Tibial nerve (tissue), 4 donors: ENCODE measurements around the gene TTC28. TPM values are rescaled to one million over a fixed set of nuclear protein-coding genes. Genes with fewer than 3 reads are reported as not detected.

Source experiments
- DNase-seq, 2 donors: peaks; one replicate each; pipeline ENCODE4 v3.0.0-alpha.2; 2019; ENCODE audit warnings: low spot score in 2 of 2
- H3K27ac ChIP-seq, 4 donors: fragments of 200-600 bp; sonication (generic) in 3 of 4; one replicate each; pipeline ENCODE4 v1.5.1; 2017 to 2019; ENCODE audit warnings: mild to moderate bottlenecking in 1 of 4
- H3K27me3 ChIP-seq, 2 donors: fragments of 200-600 bp; sonication (generic) in 1 of 2; one replicate each; pipeline versions ENCODE4 v1.5.1 to v1.6.0; 2017 to 2019
- H3K36me3 ChIP-seq, 3 donors: fragments of 200-600 bp; sonication (generic); one replicate each; pipeline ENCODE4 v1.5.1; 2018 to 2019
- H3K4me1 ChIP-seq, 4 donors: fragments of 200-600 bp; sonication (generic) in 3 of 4; one replicate each; pipeline ENCODE4 v1.5.1; 2017 to 2019
- H3K4me3 ChIP-seq, 4 donors: fragments of 200-600 bp; sonication (generic) in 3 of 4; one replicate each; pipeline ENCODE4 v1.5.1; 2017 to 2019; ENCODE audit warnings: mild to moderate bottlenecking in 1 of 4, moderate library complexity in 1 of 4
- H3K9me3 ChIP-seq, 4 donors: fragments of 200-600 bp; sonication (generic) in 3 of 4; one replicate each; pipeline ENCODE4 v1.5.1; 2017 to 2019
- EP300 ChIP-seq, 2 donors: sonication (generic); formaldehyde crosslinking; IDR thresholded peaks; one replicate each; pipeline ENCODE4 v1.6.1; 2017; ENCODE audit warnings: antibody characterized with exemption in 2 of 2, mild to moderate bottlenecking in 1 of 2
- POLR2A ChIP-seq, 2 donors: fragments of 450-650 bp; IDR thresholded peaks; one replicate each; pipeline ENCODE4 v1.6.1; 2017; ENCODE audit warnings: antibody characterized with exemption in 2 of 2, mild to moderate bottlenecking in 2 of 2, moderate library complexity in 2 of 2
- WGBS, 2 donors: methylation state at CpG; one replicate each; pipeline ENCODE4 v1.1.5; 2018; 5-methylcytosine and 5-hydroxymethylcytosine counted together
- total RNA-seq, 4 donors: library from RNA; depleted of rRNA; stranded (reverse); fragments of >200 nt; gene quantifications; one replicate each; pipeline ENCODE4 v1.1.0, GENCODE V29; 2016
- TF ChIP-seq, protein P1 (sequence below), 5 experiments: fragments of 200-600 bp in 3 of 5; fragments of 450-650 bp in 2 of 5; sonication (generic) in 3 of 5; IDR thresholded peaks; one replicate each; pipeline ENCODE4 v1.5.1; 2016 to 2019; ENCODE audit warnings: antibody characterized with exemption in 5 of 5, mild to moderate bottlenecking in 3 of 5, moderate library complexity in 2 of 5

The TTC28 gene
- total RNA-seq, 4 donors from 2014 or later, result 83.9 to 177 (median 128) TPM

GRCh38 chr22:28018461-28018927, 661.1 kb downstream of the TTC28 start:
- TF ChIP-seq POLR2A (IDR thresholded peaks at IDR 0.05) (no peak), EP300 (IDR thresholded peaks at IDR 0.05) (no peak)
- TF ChIP-seq, protein P1, sequence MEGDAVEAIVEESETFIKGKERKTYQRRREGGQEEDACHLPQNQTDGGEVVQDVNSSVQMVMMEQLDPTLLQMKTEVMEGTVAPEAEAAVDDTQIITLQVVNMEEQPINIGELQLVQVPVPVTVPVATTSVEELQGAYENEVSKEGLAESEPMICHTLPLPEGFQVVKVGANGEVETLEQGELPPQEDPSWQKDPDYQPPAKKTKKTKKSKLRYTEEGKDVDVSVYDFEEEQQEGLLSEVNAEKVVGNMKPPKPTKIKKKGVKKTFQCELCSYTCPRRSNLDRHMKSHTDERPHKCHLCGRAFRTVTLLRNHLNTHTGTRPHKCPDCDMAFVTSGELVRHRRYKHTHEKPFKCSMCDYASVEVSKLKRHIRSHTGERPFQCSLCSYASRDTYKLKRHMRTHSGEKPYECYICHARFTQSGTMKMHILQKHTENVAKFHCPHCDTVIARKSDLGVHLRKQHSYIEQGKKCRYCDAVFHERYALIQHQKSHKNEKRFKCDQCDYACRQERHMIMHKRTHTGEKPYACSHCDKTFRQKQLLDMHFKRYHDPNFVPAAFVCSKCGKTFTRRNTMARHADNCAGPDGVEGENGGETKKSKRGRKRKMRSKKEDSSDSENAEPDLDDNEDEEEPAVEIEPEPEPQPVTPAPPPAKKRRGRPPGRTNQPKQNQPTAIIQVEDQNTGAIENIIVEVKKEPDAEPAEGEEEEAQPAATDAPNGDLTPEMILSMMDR (IDR thresholded peaks at IDR 0.05), result no peak
- no peaks in the 10 kb centered on the region for H3K9me3 ChIP-seq
- H3K4me3 ChIP-seq, result no peak overlapping the region
- DNase-seq, result peak in 1 of 2 donors; percentile 7
- no peaks in the 10 kb centered on the region for H3K27me3 ChIP-seq
- H3K4me1 ChIP-seq, result peaks cover 0 to 22% (median 6%) of the 10 kb centered on the region in 4 donors
- H3K36me3 ChIP-seq, result peaks cover 0 to 14% (median 0%) of the 10 kb centered on the region in 3 donors
- 90 to 92% methylated on average over 8 of the region's 8 CpGs for WGBS, 2 donors
- no peak overlapping the region for H3K27ac ChIP-seq

- H3K4me3 ChIP-seq, result no peak overlapping the region
- H3K36me3 ChIP-seq, result peaks cover 0 to 17% (median 0%) of the 10 kb centered on the region in 3 donors
- WGBS, 2 donors, result 83 to 89% methylated on average over 4 of the region's 4 CpGs
- H3K9me3 ChIP-seq, result no peaks in the 10 kb centered on the region
- DNase-seq, result peak in 1 of 2 donors; percentile 8
- H3K27ac ChIP-seq, result no peak overlapping the region
- H3K27me3 ChIP-seq, result no peaks in the 10 kb centered on the region
- H3K4me1 ChIP-seq, result peaks cover 0 to 22% (median 6%) of the 10 kb centered on the region in 4 donors
- TF ChIP-seq POLR2A (IDR thresholded peaks at IDR 0.05) (no peak), EP300 (IDR thresholded peaks at IDR 0.05) (no peak)
- TF ChIP-seq, protein P1 (IDR thresholded peaks at IDR 0.05), result no peak
Observed at GRCh38 chr22:28017859-28018258, 661.8 kb downstream of the TTC28 start.

GRCh38 chr22:28017558-28017820, 662.2 kb downstream of the TTC28 start:
- TF ChIP-seq, protein P1 (IDR thresholded peaks at IDR 0.05), result no peak
- no peak for TF ChIP-seq POLR2A (IDR thresholded peaks at IDR 0.05)
- no peak for TF ChIP-seq EP300 (IDR thresholded peaks at IDR 0.05)
- Histone ChIP-seq H3K9me3 (no peaks in the 10 kb centered on the region), H3K27me3 (no peaks in the 10 kb centered on the region), H3K36me3 (peaks cover 0 to 21% (median 0%) of the 10 kb centered on the region in 3 donors), H3K27ac (no peak overlapping the region), H3K4me1 (peaks cover 0 to 22% (median 6%) of the 10 kb centered on the region in 4 donors), H3K4me3 (no peak overlapping the region)
- DNase-seq, result no peak
- 81 to 97% methylated on average over 2 of the region's 2 CpGs for WGBS, 2 donors

- Histone ChIP-seq H3K4me3 (no peak overlapping the region), H3K27me3 (no peaks in the 10 kb centered on the region), H3K36me3 (peaks cover 0 to 26% (median 0%) of the 10 kb centered on the region in 3 donors), H3K9me3 (no peaks in the 10 kb centered on the region), H3K27ac (no peak overlapping the region), H3K4me1 (peaks cover 0 to 22% (median 6%) of the 10 kb centered on the region in 4 donors)
- peak in 1 of 2 donors; percentile 8 for DNase-seq
- 82 to 85% methylated on average over 9 of the region's 12 CpGs for WGBS, 2 donors
- TF ChIP-seq EP300 (IDR thresholded peaks at IDR 0.05), result no peak
- no peak for TF ChIP-seq POLR2A (IDR thresholded peaks at IDR 0.05)
- TF ChIP-seq, protein P1 (IDR thresholded peaks at IDR 0.05), result no peak
Observed at GRCh38 chr22:28016781-28017557, 662.7 kb downstream of the TTC28 start.
